Activated effector memory CD4-positive, alpha-beta T cell treated with anti-CD3 and anti-CD28 coated beads, Interleukin-2, amount 50 U/mL, for 16 hours (primary cell): ENCODE data around the gene MS4A14.
"Not testable (repeated sequence)": the region's sequence is repeated elsewhere in the genome, so short reads cannot be mapped to it uniquely, and the experiment has no call there.

ENCODE experiments used
- DNase-seq: peaks from one replicate; pipeline ENCODE4 v3.0.0-alpha.2; 2020

Gene MS4A14, protein sequence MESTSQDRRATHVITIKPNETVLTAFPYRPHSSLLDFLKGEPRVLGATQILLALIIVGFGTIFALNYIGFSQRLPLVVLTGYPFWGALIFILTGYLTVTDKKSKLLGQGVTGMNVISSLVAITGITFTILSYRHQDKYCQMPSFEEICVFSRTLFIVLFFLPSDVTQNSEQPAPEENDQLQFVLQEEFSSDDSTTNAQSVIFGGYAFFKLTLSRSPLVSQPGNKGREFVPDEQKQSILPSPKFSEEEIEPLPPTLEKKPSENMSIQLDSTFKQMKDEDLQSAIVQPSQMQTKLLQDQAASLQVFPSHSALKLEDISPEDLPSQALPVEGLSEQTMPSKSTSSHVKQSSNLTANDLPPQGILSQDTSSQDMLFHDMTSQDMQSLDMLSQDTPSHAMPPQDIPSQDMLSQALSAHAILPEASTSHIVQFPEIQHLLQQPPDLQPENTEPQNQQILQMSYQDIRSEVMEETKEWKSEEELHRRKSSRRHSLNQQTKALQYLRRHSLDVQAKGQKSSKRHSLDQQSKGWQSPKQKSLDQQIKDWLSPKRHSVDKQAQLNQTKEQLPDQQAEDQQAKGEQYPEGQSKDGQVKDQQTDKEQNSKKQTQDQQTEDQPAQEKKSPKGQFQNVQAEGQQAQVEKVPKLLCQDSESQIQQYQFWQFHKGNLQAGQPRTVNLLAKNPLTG

DNA sequence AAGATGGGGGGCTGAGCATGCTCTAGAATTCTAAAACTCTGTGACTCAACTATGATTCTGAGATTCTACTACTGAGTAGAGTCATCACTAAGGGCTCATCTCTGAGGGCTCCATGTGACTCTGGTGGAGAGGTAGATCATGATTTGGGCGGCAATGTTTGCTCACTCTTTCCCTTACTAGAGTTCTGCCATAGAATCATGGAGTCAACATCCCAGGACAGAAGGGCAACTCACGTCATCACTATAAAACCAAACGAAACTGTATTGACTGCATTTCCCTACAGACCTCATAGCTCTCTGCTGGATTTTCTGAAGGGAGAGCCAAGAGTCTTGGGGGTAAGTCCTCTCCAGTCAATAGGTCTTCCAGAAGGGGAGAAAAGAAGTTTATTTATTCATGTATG, at the start of gene MS4A14:
TSS of gene MS4A14 (plus strand) at position 78 of the 400 bp plus-strand sequence. CDS start at position 198, 120 bp downstream.
- DNase-seq: no peak

DNA sequence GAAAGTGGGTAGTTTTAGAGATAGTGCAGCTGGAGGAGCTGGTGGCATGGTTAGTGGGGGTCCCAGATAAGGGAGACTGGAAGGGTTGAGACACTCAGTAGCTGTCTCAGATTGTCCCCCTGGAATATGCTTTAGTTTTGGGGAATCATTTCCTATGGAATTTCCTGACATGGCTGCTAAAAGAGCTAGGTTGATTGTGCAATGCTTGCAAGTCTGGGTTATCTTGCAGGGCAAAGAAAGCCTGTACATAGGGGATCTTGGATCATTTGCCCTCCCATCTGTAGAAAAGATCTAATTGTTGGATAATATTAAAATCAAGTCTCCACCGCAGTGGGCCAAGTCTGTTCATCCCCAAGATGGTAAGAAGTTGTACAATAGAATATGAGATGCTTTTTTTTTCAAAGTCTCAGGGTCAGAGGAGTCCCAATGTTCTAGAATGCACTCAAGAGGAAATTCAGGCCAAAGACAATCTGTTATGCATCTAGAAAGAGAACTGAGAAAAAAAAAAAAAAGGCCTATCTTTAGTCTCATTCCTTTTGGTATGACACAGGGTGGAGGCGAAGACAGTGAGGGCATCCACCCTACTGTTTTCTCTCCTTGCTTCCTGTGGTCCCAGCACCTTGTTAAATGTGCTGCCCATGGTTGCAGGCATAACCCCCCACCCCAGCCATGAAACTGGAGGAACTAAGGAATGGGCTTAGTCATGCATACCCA, 49.0 kb upstream of the MS4A14 start:
- DNase-seq: no peak

DNA sequence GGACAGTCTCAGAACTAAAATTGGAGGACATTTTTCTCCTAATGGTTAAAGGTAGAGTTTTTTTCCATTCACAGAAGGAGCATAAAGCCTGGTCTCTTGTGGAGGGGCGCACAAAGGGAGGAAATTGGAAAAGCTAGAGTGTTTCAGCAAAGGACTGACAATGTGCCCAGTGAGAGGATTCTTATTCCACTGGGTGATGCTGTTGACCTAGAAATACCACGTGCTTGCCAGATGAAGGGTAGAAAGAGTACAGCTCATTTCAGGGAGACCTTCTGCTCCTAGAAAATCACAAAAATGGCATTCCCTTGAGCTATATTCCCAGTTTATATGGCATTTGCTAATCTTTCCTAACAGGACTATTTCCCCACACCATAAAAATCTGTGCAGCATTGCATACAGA, 48.1 kb upstream of the MS4A14 start:
- DNase-seq: no peak

DNA sequence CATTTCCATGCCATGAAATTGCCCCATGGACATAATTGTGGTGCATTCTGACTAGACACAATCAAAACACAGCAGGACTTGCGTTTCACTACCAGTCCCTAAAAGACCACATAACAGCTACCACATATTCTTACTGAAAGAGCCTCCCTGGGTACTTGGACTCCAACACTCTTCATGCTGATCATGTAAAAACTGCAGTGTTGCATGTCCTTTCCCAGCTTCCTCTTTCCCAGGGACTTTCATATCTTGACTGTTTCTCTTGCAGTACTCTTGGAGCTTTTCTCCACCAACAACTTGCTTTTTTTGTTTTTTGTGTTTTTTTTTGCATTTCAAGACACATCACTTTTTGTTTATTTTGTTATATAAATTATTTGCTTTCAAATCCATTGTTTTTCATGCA, 46.3 kb upstream of the MS4A14 start:
- DNase-seq: no peak

DNA sequence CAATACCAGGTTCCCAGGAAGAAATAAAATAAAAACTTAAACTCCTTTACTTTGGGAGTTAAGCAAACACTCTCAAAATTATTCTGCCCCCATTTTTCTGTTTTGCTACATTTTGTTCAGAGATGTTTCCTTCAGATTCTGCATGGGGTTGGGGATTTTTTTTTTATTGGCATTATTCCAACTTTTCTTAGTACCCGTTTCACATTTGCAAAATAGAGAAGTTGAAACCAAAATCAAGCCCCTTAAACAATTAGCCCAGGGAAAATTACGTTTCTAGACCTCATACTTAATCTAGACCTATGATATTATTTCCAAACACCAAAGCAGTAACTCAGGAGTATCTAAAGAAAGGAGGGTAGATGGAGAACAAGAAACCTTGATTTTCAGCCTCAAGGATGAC, 38.5 kb upstream of the MS4A14 start:
- DNase-seq: no peak

DNA sequence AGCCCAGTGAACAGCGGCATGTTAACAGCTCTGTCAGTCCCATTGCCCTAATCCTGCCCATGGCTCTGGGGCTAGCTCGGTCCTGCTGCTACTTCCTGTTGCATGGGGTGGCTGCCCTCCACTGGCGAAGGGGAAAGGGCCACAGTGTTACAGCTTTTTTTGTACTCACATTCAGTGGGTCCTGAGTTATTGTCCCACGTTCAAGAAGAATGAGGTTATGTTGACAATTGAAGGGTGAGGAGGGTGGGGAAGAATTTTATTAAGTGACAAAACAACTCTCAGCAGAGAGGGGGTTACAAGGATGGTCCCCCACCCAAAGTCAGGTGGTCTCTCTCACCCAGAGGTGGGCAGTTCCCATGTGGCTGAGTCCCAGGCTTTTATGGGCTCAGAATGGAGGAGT, 35.6 kb upstream of the MS4A14 start:
- DNase-seq: no peak

DNA sequence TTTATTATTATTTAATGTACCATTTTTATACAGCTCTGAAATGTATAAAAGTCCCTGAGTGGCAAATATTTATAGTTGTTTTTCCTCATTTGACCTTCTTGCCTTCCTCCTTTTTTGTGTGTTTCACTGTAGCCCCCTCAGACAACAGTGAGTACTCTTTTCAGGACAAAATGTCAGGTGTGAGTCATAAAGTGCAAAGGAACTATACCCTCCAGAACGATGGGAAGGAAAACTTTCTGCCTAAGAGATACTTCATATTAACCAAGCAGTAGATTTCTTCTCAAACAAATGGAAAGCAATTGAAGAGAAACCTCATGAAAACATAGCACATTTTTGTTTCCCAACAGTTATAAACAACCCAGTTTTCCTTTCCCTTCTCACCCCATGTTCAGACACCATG, 34.0 kb upstream of the MS4A14 start:
- no peak for DNase-seq

DNA sequence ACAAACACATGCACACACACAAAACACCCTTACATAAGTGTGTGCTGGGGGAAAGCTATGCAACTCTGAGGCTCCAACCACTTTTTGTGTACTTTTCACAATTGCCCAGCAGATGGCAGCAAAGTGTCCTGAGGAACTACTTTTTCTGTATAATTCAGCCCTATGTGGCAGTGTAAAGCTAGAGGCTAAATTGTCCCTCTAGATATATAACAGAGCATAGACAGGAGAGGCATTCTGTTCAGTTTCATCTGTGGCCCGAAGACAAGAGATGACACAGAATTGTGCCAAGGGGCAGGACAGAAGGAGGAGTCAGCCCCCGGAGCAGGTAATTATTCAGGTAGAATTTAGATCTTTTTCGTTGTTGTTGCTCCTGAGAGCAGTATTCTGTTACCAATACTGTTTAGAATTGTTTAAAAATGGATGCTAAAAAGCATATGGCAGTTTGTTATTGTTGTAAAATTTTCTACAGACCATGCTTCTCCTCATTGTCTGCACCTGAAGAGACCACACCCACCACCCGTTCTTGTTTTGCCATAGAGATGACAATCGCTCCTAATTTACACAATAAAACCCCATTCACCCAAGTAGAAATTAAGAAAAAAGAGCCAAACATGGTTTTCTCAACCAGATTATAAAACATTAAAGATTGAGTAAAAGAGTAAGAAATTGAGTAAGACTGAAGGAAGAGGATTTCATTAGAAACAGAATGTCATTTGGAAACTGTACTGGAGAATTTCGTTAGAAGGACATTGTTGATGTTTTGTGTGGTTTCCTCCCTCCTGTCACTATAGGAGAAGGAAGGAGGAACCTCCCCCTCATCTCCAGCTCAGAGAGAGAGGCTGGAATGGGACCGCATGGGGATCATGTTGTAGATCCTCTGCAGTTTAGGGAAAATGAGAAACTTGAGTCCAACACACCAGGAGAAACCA, 32.5 kb upstream of the MS4A14 start:
- DNase-seq: peak; percentile 78

DNA sequence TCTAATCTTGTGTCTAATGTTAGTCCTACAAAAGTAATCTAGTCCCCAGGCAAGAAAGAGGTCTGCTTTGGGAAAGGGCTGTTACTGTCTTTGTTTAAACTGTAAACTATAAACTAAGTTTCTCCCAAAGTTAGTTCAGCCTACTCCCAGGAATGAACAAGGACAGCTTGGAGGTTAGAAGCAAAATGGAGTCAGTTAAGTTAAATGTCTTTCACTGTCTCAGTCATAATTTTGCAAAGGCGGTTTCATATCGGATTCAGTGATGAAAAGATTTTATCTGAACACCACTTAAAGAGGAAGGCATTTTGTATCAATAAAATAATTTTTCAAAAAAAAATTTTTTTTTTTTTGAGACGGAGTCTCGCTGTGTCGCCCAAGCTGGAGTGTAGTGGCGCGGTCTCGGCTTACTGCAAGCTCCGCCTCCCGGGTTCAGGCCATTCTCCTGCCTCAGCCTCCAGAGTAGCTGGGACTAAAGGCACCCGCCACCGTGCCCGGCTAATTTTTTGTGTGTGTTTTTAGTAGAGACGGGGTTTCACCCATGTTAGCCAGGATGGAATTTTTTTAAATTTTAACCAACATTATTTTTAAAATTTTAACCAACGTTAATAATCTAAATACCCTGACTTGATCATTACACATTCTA, 29.9 kb upstream of the MS4A14 start:
- not testable (repeated sequence) for DNase-seq

DNA sequence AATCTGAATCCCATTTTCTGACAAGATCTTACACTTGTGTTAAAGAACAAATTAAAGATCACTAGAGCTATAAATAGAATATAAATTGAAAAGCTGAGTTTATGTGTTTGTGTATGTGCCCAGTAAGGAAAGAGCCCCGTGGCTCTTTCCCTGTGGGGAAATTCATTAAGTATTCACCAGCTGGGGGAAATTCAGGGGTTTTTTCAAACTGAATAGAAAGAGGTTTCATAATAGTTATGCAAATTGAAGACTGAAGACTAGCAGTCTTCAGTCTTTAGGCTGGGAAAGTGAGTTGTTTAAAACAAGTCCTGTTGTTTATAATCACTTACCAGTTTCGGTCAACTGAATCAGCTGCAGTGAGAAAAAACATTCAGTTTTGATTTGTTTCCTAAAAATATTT, 29.2 kb upstream of the MS4A14 start:
- DNase-seq: no peak

DNA sequence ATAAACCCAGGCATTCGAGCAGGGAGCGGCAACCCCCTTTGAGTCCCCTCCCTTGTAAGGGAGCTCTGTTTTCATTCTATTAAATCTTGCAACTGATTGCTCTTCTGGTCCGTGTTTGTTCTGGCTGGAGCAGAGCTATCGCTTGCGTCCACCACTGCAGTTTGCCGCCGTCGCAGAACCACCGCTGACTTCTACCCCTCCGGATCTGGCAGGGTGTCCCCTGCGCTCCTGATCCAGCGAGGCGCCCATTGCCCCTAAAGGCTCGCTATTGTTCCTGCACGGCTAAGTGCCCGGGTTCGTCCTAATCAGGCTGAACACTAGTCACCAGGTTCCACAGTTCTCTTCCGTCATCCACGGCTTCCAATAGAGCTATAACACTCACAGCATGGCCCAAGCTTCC, 28.4 kb upstream of the MS4A14 start:
- DNase-seq: no peak

DNA sequence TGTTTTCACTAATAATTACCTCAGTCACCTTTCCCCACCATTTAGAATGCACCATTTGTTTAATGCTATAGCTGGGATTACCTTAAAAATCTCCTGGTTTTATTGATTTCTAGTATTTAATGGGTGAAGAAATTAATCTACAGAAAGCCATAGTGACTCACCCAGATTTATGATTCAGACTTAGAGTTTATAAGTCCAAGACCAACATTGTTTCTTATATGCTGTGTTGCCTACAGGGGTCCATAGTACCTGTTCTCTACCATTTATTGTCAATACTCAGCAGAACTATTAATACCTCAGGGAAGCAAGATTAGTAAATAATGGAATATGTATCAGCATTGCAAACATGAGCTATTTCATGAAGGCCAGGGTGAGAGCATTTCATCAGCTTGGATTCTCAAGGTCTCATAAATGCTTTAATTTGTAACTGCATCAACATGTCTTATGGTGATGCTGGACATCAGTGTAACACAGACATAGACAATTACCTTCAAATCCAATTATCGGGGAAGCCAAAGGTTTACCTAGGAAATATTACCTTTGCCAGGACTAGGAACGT, 25.9 kb upstream of the MS4A14 start:
- DNase-seq: no peak

DNA sequence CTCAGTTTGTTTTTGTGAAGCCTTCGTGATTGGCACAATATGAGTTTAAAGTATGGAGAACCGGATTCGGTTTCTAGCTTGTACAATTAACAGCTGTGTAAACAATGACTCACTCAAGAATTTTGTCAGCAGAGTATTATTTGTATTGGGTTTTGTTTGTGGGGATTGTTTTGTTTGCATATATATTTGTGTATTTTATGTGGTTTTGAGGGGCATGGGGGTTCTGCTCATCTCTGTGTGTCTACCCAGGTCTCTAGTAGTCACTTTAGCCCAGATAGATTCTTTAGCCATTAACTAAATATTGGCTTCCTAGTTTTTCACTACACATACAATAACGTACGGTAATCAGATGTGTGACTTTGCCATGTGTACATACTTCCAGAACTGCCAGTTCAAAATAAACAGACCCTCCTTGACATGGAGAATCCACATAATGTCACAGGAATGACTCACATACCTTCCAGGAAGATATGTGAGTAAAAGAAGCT, 25.4 kb upstream of the MS4A14 start:
- DNase-seq: no peak

DNA sequence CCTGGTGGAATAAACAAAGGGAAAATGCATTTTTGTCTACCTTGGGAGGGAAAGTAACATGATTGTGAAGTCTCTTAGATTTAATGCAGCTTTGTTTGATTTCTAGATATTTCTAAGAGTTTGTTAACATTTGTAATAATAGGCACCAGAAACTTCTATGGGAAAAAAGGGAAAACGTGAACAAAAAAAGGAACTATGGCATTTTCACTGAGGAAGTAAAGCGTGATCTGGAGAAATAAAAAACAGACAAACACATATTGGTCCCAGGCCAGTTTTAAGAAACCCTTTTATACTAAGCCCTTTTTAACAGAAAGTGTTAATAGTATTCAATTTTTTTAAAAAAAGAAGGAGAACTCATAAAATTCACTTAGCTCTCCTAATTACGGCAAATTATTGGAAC, 24.9 kb upstream of the MS4A14 start:
- no peak for DNase-seq

DNA sequence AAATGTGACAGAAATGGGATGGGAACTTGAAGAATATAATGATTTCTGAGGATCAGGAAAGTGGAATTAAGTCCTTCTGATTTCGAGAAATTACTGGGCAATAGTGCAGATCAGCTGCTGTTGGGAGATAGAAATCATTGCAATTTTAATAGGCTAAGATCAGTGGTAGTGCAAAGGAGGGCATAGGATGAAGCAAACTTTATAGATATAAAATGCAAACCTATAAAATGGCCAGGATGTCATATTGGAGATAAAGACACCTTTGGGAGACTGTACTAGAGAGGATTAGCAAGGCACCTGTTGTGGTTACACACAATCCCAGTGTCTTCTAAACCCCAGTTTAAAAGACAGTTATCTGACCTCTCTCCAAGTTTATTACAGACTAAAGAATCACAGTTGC, 24.4 kb upstream of the MS4A14 start:
- DNase-seq: no peak

DNA sequence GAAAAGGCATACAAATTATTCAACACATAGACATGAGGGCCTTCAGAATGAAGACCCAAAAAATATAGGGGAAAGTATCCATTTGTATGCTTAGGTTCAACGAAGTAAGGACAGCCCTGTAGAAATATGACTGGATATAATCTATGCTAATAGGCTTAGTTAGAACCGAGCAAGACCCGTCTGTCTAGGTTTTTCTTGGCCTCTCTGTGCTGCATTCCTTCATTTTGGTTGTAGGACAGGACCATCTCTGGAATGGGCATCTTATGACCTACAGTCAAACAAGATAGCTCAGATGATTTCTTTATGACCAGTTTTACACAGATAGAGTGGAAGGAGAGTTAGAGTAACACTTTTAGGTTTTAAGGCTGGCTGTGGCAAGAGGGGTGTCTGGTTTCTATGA, 23.5 kb upstream of the MS4A14 start:
- no peak for DNase-seq

DNA sequence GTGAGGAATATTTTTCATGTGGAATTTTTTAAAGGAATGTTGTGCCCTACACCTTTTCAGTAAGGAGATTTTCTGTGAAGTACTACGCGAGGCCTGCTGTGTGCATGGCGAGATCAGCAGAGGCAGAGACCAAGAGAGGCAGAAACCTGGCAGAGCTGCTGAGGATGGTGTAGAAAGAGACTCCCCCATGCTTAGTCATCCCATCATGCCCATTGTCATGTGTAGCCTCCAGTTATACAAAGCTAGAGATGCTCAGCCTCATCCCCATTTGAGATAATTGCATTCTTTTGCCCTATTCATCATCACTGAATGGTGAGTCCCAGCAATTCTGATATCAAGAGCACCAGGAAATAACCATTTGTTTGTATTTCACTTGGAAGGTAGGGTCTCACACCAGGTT, 20.9 kb upstream of the MS4A14 start:
- DNase-seq: no peak

DNA sequence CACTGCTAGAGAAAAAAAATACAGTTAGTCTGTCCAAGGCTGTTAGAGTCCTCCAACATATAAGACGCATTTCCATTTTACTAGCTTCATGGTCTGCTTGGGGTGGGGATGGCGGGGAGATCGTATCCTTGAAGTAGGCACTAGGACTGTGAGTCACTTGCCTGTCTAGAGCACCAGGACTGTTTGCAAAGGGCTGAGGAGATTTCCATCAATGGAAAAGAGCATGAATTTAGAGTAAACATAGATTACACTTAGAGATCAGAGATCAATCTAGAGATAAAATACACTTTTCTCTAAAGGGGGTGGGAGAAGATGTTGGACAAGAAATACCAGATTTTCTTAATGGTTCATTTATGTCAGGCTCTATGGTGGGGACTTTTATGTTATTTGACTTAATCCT, 19.7 kb upstream of the MS4A14 start:
- no peak for DNase-seq

DNA sequence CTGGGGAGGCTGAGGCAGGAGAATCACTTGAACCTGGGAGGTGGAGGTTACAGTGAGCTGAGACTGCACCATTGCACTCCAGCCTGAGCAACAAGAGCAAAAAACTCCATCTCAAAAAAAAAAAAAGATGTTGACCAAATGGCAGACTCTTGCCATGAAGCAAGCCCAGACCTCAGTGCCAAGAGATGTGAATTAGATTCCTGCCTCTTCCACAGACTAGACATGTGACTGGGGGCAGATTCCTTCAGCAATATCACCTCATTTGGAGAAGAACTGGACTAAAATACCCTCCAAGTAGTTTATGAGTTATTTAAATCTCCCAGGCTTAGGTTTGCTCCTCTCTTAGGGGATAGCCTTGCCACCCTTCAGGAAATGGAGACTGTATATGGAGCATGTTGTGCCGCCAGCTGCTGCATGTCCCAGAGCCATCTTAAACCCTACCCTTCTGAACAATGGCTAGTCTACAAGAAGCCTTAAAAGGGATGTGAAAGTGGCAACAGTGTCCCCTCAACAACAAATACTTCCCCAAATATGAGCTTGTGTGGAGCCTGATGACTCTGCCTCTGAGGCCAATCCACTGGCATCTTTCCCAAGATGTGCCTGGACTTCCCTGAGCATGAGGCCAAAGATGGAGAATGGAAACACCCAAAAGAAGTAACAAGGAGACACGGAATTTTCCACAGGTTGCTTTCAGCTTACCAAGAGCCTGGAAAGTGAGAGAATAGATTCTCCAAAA, 18.7 kb upstream of the MS4A14 start:
- DNase-seq: no peak

DNA sequence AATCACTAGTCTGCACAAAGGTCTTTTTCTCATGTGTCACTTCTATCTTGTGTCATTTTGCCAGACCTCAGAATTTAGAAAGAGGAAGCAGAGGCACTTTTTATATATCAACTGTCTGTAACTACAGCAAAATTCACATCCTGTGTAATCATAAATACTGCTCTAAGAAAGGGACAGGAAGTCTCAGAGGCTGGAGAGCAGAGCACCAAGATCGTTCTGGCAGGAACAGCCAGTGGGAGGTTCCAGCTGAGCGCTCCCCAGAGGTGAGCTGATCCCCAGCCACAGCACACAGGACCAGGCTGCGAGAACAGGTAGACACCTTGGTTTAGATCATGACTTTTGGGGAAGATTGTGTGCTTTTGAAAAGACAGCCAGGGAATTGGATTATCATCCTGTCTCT, 17.9 kb upstream of the MS4A14 start, which contains the start of gene MS4A7:
TSS of gene MS4A7 (plus strand) at position 179 of the 400 bp plus-strand sequence. CDS start 4,610 bp downstream, outside the sequence.
- no peak for DNase-seq
